GM21526 (cell line): ENCODE results near the gene ELFN2.

Source experiments
- ATAC-seq: cut with Tn5 transposase; IDR thresholded peaks from one replicate; pipeline ENCODE4 v1.9.1; 2021; ENCODE audit warnings: moderate library complexity; ENCODE audit not compliant: unreplicated experiment, low FRiP score

The ELFN2 gene

DNA sequence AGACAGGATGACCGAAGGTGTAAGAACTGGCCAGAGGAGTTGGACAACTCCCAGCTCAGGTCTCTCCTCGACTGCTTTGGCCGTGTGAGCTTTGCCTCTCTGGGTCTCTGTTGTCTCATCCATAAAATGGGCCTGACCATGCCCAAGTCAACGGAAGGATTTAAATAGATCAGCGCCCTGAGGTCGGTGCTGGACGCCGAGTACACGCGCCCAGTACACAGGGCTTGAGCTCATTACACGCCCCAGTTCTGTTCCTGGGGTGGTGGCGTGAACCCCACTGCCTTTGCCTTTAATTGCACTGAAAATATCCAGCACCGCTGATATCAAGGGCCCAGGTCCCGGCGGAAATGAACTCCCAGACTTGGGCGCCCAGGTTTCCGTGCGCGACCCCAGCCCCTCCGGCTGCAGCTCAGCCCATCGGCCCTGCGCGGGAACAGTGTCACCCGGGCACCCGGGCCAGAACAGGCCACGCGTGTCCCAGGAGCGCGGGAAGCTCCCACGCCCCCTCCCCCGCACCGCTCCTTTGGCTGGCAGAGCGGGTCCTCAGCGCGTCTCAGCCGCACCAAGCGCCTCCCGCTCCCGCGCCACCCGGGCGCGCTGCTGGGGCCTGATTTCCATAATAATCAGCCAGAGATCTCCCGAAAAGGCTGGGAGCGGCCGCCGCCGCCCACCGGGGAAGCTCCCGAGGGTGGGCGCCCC is 102.8 kb downstream of the ELFN2 start:
- no peak for ATAC-seq

DNA sequence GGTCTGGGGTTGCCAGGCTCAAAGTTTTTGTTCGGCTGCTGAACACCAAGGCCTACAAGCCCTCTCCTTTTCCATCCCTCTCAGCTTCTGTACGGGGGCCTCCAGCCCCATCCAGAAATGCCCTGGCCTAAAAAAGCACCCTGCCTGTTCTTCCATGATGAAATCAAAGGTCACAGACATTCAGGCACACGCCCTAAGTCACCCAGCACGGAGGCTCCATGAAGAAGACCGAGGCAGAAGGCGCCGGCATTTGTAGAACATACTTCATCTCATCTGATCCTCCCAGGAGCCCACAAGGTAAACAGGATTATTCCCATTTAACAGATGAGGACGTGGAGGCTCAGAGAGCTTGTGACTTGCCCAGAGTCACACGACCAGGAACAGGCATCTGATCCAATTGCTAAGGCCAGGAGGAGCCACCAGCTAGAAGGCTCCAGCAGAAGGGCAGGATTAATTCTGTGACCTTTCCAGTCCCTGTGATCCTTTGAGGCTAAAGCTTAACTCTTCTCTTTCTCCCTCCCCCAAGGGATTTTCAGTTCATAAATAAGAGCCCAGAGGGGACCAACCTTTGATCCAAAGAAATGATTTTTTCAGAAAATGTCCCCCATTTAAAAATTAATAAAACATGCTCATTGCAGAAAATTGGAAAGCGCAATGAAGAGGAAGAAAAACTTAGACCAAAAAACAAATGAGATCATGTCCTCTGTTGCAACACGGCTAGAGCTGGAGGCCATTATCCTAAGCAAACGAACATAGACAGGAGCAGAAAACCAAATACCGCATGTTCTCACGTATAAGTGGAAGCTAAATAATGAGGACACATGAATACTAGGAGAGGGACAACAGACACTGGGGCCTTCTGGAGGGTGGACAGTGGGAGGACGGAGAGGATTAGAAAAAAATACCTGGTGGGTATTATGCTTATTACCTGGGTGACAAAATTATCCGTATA is 106.3 kb downstream of the ELFN2 start:
- ATAC-seq: no peak

DNA sequence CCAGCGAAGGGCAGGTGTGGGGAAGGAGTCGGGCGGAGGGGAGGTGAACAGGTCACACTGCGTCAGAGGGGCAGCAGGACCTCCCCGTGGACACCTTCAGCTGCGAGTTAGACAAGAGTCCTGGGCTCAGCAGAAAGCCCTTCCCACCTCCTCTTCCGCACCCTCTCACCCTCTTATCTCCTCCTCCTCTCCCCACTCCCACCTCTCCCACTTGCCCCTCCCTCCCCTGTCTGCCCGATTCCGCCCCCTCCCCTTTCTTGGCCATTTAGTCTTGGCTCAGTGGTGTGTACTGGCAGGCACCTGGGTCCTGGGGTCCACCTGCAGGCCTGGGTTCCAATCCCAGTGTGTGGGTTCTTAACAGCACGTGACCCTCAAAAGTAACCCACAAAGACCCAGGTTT is 107.8 kb downstream of the ELFN2 start:
- no peak for ATAC-seq

DNA sequence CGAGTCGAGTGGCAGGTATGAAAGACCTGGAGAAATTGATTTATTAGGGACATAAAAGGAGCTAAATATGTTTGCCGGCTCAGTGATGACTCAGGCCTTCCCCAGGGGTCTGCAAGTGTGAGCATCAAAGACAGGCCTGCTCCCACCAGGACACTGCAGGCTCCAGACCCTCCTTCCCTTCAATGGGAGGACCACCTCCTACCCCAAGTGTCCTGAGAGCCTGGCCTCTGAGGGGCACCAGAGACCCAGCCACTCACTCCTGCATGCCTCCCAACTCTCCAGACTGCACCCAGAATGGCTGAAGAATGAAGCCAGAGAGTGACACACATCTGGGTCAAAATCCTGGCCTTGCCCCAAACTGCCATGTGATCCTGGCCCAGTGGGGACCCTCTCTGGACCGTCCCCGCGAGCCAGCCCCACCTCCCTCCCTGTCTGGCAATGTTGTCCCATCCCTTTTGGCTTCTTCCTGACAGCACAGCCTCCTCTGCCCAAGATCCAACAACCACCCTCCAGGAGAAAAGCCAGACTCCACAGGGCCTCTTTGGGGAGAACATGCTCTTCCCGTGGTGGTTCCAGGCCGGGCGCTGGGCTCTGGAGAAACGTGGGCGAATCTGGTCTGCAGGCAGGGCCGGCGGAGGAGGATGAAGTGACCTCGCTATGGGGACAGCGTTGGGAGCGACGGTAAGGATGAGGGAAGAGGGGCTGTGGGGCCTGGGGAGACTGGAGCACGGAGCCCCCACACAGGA is 108.7 kb downstream of the ELFN2 start:
- ATAC-seq: no peak
